ENCODE data around the gene MKI67. TPM values are rescaled to one million over a fixed set of nuclear protein-coding genes. Genes with fewer than 3 reads are reported as not detected.
"Not testable (repeated sequence)": the region's sequence is repeated elsewhere in the genome, so short reads cannot be mapped to it uniquely, and the experiment has no call there.

MKI67 gene
- total and polyA plus RNA-seq, 2 of the 4 experiments (the other 2 are of a cell fraction): 13.5 to 36.4 TPM

- intact Hi-C loops (cut with micrococcal nuclease) (no loop called here), in situ Hi-C loops (cut with MboI; ENCODE audit: low sequenced_read_pairs) (no loop called here), dilution Hi-C loops (cut with HindIII; ENCODE audit: low sequenced_read_pairs, unreplicated experiment) (no loop called here)
- no peak overlapping the region for H2AK9ac ChIP-seq (replicated peaks; ENCODE audit: low read depth, low read length, poor library complexity)
- BruUV-seq (replicated peaks): no TSS peak
- H4K91ac ChIP-seq (ENCODE audit: insufficient read depth, low read depth, low read length): no peak overlapping the region
- no peak overlapping the region for H3K14ac ChIP-seq (replicated peaks; ENCODE audit: low read depth, low read length)
- WGBS, 2 experiments (ENCODE audit: extremely low coverage in 2 of 2, insufficient read length in 1 of 2): no CpG with 5 or more reads among the region's 3 CpGs
- ChIA-PET CTCF (no interaction called here), POLR2A (ENCODE audit: unreplicated experiment) (no interaction called here)
- H3K4me1 ChIP-seq (ENCODE audit: control insufficient read depth, insufficient read depth, low read length): no peaks in the 10 kb centered on the region
- no peaks in the 10 kb centered on the region for H3K27me3 ChIP-seq (ENCODE audit: control insufficient read depth, insufficient read depth, low read length)
- no peak overlapping the region for H3K4me3 ChIP-seq (ENCODE audit: insufficient read depth, low read depth, low read length)
- H2BK20ac ChIP-seq (ENCODE audit: low read depth, low read length): no peak overlapping the region
- H2AK5ac ChIP-seq (ENCODE audit: low read depth, low read length): no peak overlapping the region
- no peaks in the 10 kb centered on the region for H3K9me3 ChIP-seq (ENCODE audit: control insufficient read depth, insufficient read depth, low read length)
- H3K9ac ChIP-seq (ENCODE audit: low read depth, low read length): no peak overlapping the region
- no peaks in the 10 kb centered on the region for H3K9me1 ChIP-seq (ENCODE audit: insufficient read depth, low read length)
- no peak overlapping the region for H4K8ac ChIP-seq (ENCODE audit: low read depth in 2 of 2, low read length in 2 of 2)
- TF ChIP-seq CEBPB (IDR thresholded peaks at IDR 0.05; ENCODE audit: low read depth, low read length) (no peak), CHD1 (IDR thresholded peaks at IDR 0.05; ENCODE audit: low read depth, low read length) (no peak), RAD21 (IDR thresholded peaks at IDR 0.05; ENCODE audit: low read length) (no peak), BHLHE40 (IDR thresholded peaks at IDR 0.05; ENCODE audit: low read depth, low read length) (no peak), USF2 (IDR thresholded peaks at IDR 0.05; ENCODE audit: low read depth, low read length) (no peak), RFX5 (IDR thresholded peaks at IDR 0.05; ENCODE audit: low read depth, low read length) (no peak), POLR2A (IDR thresholded peaks at IDR 0.05; ENCODE audit: low read depth, low read length) (no peak), MAFK (IDR thresholded peaks at IDR 0.05; ENCODE audit: low read depth, low read length) (no peak), MAZ (IDR thresholded peaks at IDR 0.05; ENCODE audit: borderline replicate concordance, low read depth, low read length) (no peak), MXI1 (IDR thresholded peaks at IDR 0.05; ENCODE audit: borderline replicate concordance, low read depth, low read length) (no peak)
- no peak overlapping the region for H3K18ac ChIP-seq (ENCODE audit: low read depth, low read length)
- DNase-seq (no peak), ATAC-seq (ENCODE audit: low read depth) (no peak)
- H2BK120ac ChIP-seq (ENCODE audit: low read depth, low read length): no peak overlapping the region
- H3K4ac ChIP-seq (ENCODE audit: low read depth, low read length): no peak overlapping the region
- H3K36me3 ChIP-seq (ENCODE audit: control insufficient read depth, insufficient read depth, low read length): no peaks in the 10 kb centered on the region
- no peak overlapping the region for H3K23ac ChIP-seq (ENCODE audit: low read depth, low read length)
- H3K4me2 ChIP-seq (ENCODE audit: low read depth, low read length): no peak overlapping the region
- H3K27ac ChIP-seq (ENCODE audit: insufficient read depth, low read length): no peak overlapping the region
- no peak overlapping the region for H2BK5ac ChIP-seq (ENCODE audit: low read depth, low read length, poor library complexity, severe bottlenecking)
- no peaks in the 10 kb centered on the region for H3K79me1 ChIP-seq (ENCODE audit: low read depth in 1 of 2, low read length in 2 of 2)
- no peak overlapping the region for H4K5ac ChIP-seq (ENCODE audit: low read depth, low read length)
- no peak overlapping the region for H2AFZ ChIP-seq (replicated peaks; ENCODE audit: low read length, poor library complexity)
- H4K20me1 ChIP-seq (ENCODE audit: insufficient read depth, low read length): no peaks in the 10 kb centered on the region
- H2BK15ac ChIP-seq (ENCODE audit: low read depth, low read length): no peak overlapping the region
- no peak overlapping the region for H3K56ac ChIP-seq (ENCODE audit: extremely low read depth, insufficient read depth, low read length)
Measured at GRCh38 chr10:128167926-128168520, 41.8 kb upstream of the MKI67 start.

GRCh38 chr10:128167123-128167522 is 40.9 kb upstream of the MKI67 start:
- H2AK9ac ChIP-seq (replicated peaks; ENCODE audit: low read depth, low read length, poor library complexity); dilution Hi-C loops (cut with HindIII; ENCODE audit: low sequenced_read_pairs, unreplicated experiment); H2AK5ac ChIP-seq (ENCODE audit: low read depth, low read length); H3K27ac ChIP-seq (ENCODE audit: insufficient read depth, low read length); H3K4ac ChIP-seq (ENCODE audit: low read depth, low read length); H2BK15ac ChIP-seq (ENCODE audit: low read depth, low read length); POLR2A ChIA-PET (ENCODE audit: unreplicated experiment); H3K56ac ChIP-seq (ENCODE audit: extremely low read depth, insufficient read depth, low read length); H3K36me3 ChIP-seq (ENCODE audit: control insufficient read depth, insufficient read depth, low read length); H3K18ac ChIP-seq (ENCODE audit: low read depth, low read length); H3K79me1 ChIP-seq (ENCODE audit: low read depth in 1 of 2, low read length in 2 of 2); H3K4me1 ChIP-seq (ENCODE audit: control insufficient read depth, insufficient read depth, low read length); ATAC-seq (ENCODE audit: low read depth); H3K4me2 ChIP-seq (ENCODE audit: low read depth, low read length); H3K9me1 ChIP-seq (ENCODE audit: insufficient read depth, low read length); in situ Hi-C loops (cut with MboI; ENCODE audit: low sequenced_read_pairs); BruUV-seq (replicated peaks); DNase-seq; H3K9ac ChIP-seq (ENCODE audit: low read depth, low read length); H4K91ac ChIP-seq (ENCODE audit: insufficient read depth, low read depth, low read length); H4K8ac ChIP-seq (ENCODE audit: low read depth in 2 of 2, low read length in 2 of 2); H2BK120ac ChIP-seq (ENCODE audit: low read depth, low read length); H3K9me3 ChIP-seq (ENCODE audit: control insufficient read depth, insufficient read depth, low read length); H2AFZ ChIP-seq (replicated peaks; ENCODE audit: low read length, poor library complexity); H2BK5ac ChIP-seq (ENCODE audit: low read depth, low read length, poor library complexity, severe bottlenecking); H3K4me3 ChIP-seq (ENCODE audit: insufficient read depth, low read depth, low read length); H3K14ac ChIP-seq (replicated peaks; ENCODE audit: low read depth, low read length); H2BK20ac ChIP-seq (ENCODE audit: low read depth, low read length); intact Hi-C loops (cut with micrococcal nuclease); CTCF ChIA-PET; H3K27me3 ChIP-seq (ENCODE audit: control insufficient read depth, insufficient read depth, low read length); H3K23ac ChIP-seq (ENCODE audit: low read depth, low read length); H4K20me1 ChIP-seq (ENCODE audit: insufficient read depth, low read length); H4K5ac ChIP-seq (ENCODE audit: low read depth, low read length): not testable (repeated sequence)
- WGBS, 2 experiments (ENCODE audit: extremely low coverage in 2 of 2, insufficient read length in 1 of 2): no CpG with 5 or more reads among the region's 6 CpGs
